Neuronal stem cell (in vitro differentiated cells): Measurements from ENCODE around the gene NEURL4.

Experiments
- DNase-seq: peaks from one replicate; pipeline ENCODE4 v3.0.0-alpha.2; 2013; ENCODE audit warnings: low spot score
- H2AFZ ChIP-seq: one replicate; pipeline ENCODE4 v1.6.1; 2013; ENCODE audit warnings: mild to moderate bottlenecking, low read length, inconsistent platforms
- H2AK5ac ChIP-seq: 2 replicates; pipeline ENCODE4 v1.6.1; 2013; ENCODE audit warnings: low read depth, mild to moderate bottlenecking, inconsistent platforms, low read length, moderate library complexity, mixed read lengths
- H2BK120ac ChIP-seq: 2 replicates; pipeline ENCODE4 v1.6.1; 2013; ENCODE audit warnings: low read depth, mild to moderate bottlenecking, inconsistent platforms, low read length, moderate library complexity, mixed read lengths
- H2BK12ac ChIP-seq: one replicate; pipeline ENCODE4 v1.6.1; 2013; ENCODE audit warnings: low read length, inconsistent platforms
- H2BK15ac ChIP-seq: 2 replicates; pipeline ENCODE4 v1.6.1; 2013; ENCODE audit warnings: mild to moderate bottlenecking, low read length, inconsistent platforms, mixed read lengths
- H2BK5ac ChIP-seq: one replicate; pipeline ENCODE4 v1.6.1; 2013; ENCODE audit warnings: inconsistent platforms, mild to moderate bottlenecking, low read length, moderate library complexity
- H3K14ac ChIP-seq: one replicate; pipeline ENCODE4 v1.6.1; 2013; ENCODE audit warnings: low read length, inconsistent platforms
- H3K18ac ChIP-seq: 2 replicates; pipeline ENCODE4 v1.6.1; 2013; ENCODE audit warnings: low read length, inconsistent platforms
- H3K23ac ChIP-seq: 2 replicates; pipeline ENCODE4 v1.6.1; 2013; ENCODE audit warnings: low read depth, mild to moderate bottlenecking, mixed read lengths, low read length, inconsistent platforms; ENCODE audit not compliant: poor library complexity
- H3K27ac ChIP-seq: replicated peaks from 3 replicates; pipeline ENCODE4 v1.5.1; 2013; ENCODE audit warnings: low read length, inconsistent platforms
- H3K27me3 ChIP-seq, 3 experiments: 2 replicates each; pipeline ENCODE4 v1.6.1; 2013; ENCODE audit warnings: low read length in 3 of 3, mild to moderate bottlenecking in 2 of 3, inconsistent platforms in 1 of 3, low read depth in 1 of 3, mixed read lengths in 1 of 3, moderate library complexity in 1 of 3; ENCODE audit not compliant: control insufficient read depth in 3 of 3, insufficient read depth in 3 of 3
- H3K36me3 ChIP-seq, 2 donors: replicated peaks in 1 of 2; 2 replicates each; pipeline ENCODE4 v1.6.1; 2013; ENCODE audit warnings: low read length in 2 of 2; ENCODE audit not compliant: control insufficient read depth in 2 of 2, insufficient read depth in 2 of 2
- H3K4ac ChIP-seq: 2 replicates; pipeline ENCODE4 v1.6.1; 2013; ENCODE audit warnings: inconsistent platforms, mild to moderate bottlenecking, low read length, moderate library complexity
- H3K4me1 ChIP-seq, 2 donors: 1 replicate in 1 of 2; 2 replicates in 1 of 2; pipeline ENCODE4 v1.6.1; 2013; ENCODE audit warnings: low read length in 2 of 2, low read depth in 1 of 2; ENCODE audit not compliant: control insufficient read depth in 2 of 2, insufficient read depth in 1 of 2
- H3K4me2 ChIP-seq: one replicate; pipeline ENCODE4 v1.6.1; 2013; ENCODE audit warnings: mild to moderate bottlenecking, low read length, inconsistent platforms; ENCODE audit not compliant: insufficient read depth, poor library complexity, severe bottlenecking
- H3K4me3 ChIP-seq, 2 donors: 2 replicates each; pipeline ENCODE4 v1.5.1; 2013; ENCODE audit warnings: low read length in 2 of 2, mild to moderate bottlenecking in 2 of 2, inconsistent platforms in 1 of 2, moderate library complexity in 1 of 2
- H3K79me1 ChIP-seq: one replicate; pipeline ENCODE4 v1.6.1; 2013; ENCODE audit warnings: low read depth, mild to moderate bottlenecking, inconsistent platforms, low read length, moderate library complexity
- H3K9ac ChIP-seq: one replicate; pipeline ENCODE4 v1.6.1; 2013; ENCODE audit warnings: mild to moderate bottlenecking, low read depth, low read length, inconsistent platforms; ENCODE audit not compliant: poor library complexity
- H3K9me3 ChIP-seq, 2 donors: replicated peaks in 1 of 2; 2 replicates each; pipeline versions ENCODE3 to v1.6.1; 2013; ENCODE audit warnings: low read length in 2 of 2, mild to moderate bottlenecking in 2 of 2, inconsistent platforms in 1 of 2, low read depth in 1 of 2, mixed read lengths in 1 of 2, moderate library complexity in 1 of 2; ENCODE audit not compliant: control insufficient read depth in 2 of 2, insufficient read depth in 1 of 2
- H4K8ac ChIP-seq: one replicate; pipeline ENCODE4 v1.6.1; 2013; ENCODE audit warnings: low read depth, mild to moderate bottlenecking, inconsistent platforms, low read length, moderate library complexity
- H4K91ac ChIP-seq: one replicate; pipeline ENCODE4 v1.6.1; 2013; ENCODE audit warnings: low read length, low read depth, mild to moderate bottlenecking, inconsistent platforms; ENCODE audit not compliant: poor library complexity
- WGBS, 2 donors: extraction: QIAGEN DNeasy Blood & Tissue Kit; methylation state at CpG; one replicate each; pipeline ENCODE4 v1.1.7; 2013; ENCODE audit warnings: missing lambda C conversion rate in 2 of 2, mixed read lengths in 1 of 2; ENCODE audit not compliant: insufficient read length in 2 of 2, insufficient replicate concordance in 1 of 2; ENCODE audit errors: extremely low coverage in 2 of 2; 5-methylcytosine and 5-hydroxymethylcytosine counted together

The NEURL4 gene

GRCh38 chr17:7284911-7285310 is 44.2 kb downstream of the NEURL4 start:
- WGBS, 2 donors, result no CpG with 5 or more reads among the region's 16 CpGs
- Histone ChIP-seq H3K4me3 (no peak overlapping the region), H2BK15ac (no peak overlapping the region), H3K23ac (no peak overlapping the region), H2AK5ac (peak overlapping the region; percentile 24), H3K79me1 (peaks cover 3% of the 10 kb centered on the region), H2BK5ac (no peak overlapping the region), H2BK12ac (no peak overlapping the region), H3K4me2 (no peak overlapping the region), H3K9me3 (no peaks in the 10 kb centered on the region), H3K9ac (no peak overlapping the region), H2BK120ac (no peak overlapping the region), H3K4ac (peak overlapping the region; percentile 10), H4K8ac (no peak overlapping the region), H3K36me3 (peaks cover 2 to 7% of the 10 kb centered on the region in 2 donors), H3K18ac (no peak overlapping the region), H3K27me3 (peaks cover 0 to 18% (median 0%) of the 10 kb centered on the region in 3 experiments), H3K27ac (no peak overlapping the region), H4K91ac (no peak overlapping the region), H3K14ac (no peak overlapping the region), H3K4me1 (peaks cover 9 to 16% of the 10 kb centered on the region in 2 donors), H2AFZ (no peak overlapping the region)
- DNase-seq, result no peak

DNA sequence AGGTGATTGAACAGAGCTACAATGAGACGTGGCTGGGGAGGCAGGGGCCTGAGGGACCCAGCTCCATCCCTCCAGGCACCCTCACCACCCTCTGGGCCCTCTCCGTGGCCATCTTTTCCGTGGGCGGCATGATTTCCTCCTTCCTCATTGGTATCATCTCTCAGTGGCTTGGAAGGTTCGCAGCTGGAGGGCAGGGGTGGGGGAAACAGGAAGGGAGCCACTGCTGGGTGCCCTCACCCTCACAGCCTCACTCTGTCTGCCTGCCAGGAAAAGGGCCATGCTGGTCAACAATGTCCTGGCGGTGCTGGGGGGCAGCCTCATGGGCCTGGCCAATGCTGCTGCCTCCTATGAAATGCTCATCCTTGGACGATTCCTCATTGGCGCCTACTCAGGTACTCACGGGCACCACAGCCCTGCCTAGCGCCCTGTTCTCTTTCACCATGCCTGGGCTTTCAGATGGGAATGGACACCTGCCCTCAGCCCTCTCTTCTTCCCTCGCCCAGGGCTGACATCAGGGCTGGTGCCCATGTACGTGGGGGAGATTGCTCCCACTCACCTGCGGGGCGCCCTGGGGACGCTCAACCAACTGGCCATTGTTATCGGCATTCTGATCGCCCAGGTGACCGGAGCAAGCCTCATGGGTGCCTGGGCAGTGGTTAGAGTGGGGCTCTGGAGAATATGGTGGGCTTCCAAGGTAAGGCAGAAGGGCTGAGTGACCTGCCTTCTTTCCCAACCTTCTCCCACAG is 45.5 kb downstream of the NEURL4 start:
- H2AK5ac ChIP-seq, result peak overlapping the region; percentile 87
- H3K27ac ChIP-seq, result no peak overlapping the region
- H3K4me3 ChIP-seq, result no peak overlapping the region
- peaks cover 2 to 7% of the 10 kb centered on the region in 2 donors for H3K36me3 ChIP-seq
- no peaks in the 10 kb centered on the region for H3K9me3 ChIP-seq
- H2BK5ac ChIP-seq, result peak overlapping the region; percentile 10
- H2AFZ ChIP-seq, result no peak overlapping the region
- H4K91ac ChIP-seq, result no peak overlapping the region
- H3K79me1 ChIP-seq, result peaks cover 3% of the 10 kb centered on the region
- peak overlapping the region; percentile 15 for H3K14ac ChIP-seq
- no peak overlapping the region for H2BK120ac ChIP-seq
- peak overlapping the region; percentile 34 for H2BK12ac ChIP-seq
- H3K4ac ChIP-seq, result peak overlapping the region; percentile 8
- H3K23ac ChIP-seq, result peak overlapping the region; percentile 48
- no peak overlapping the region for H3K18ac ChIP-seq
- no peak overlapping the region for H4K8ac ChIP-seq
- H3K9ac ChIP-seq, result peak overlapping the region; percentile 37
- H3K4me2 ChIP-seq, result no peak overlapping the region
- peaks cover 9 to 16% of the 10 kb centered on the region in 2 donors for H3K4me1 ChIP-seq
- no peak for DNase-seq
- H2BK15ac ChIP-seq, result peak overlapping the region; percentile 38
- H3K27me3 ChIP-seq, result peaks cover 0 to 18% (median 5%) of the 10 kb centered on the region in 3 experiments
- no CpG with 5 or more reads among the region's 18 CpGs for WGBS, 2 donors

- WGBS, 2 donors, result no CpG with 5 or more reads among the region's 6 CpGs
- H3K4me3 ChIP-seq, result peak overlapping the region in 1 of 2 donors; percentile 68
These were observed 46.3 kb downstream of the NEURL4 start for GRCh38 chr17:7282752-7283321.

More at GRCh38 chr17:7282752-7283321, 46.3 kb downstream of the NEURL4 start:
- peak overlapping the region; percentile 78 for H3K4ac ChIP-seq
- peak overlapping the region; percentile 34 for H2BK12ac ChIP-seq
- peak overlapping the region; percentile 10 for H3K9ac ChIP-seq
- H3K4me1 ChIP-seq, result peaks cover 9 to 16% of the 10 kb centered on the region in 2 donors
- H3K9me3 ChIP-seq, result no peaks in the 10 kb centered on the region
- H2BK5ac ChIP-seq, result no peak overlapping the region
- no peak overlapping the region for H3K14ac ChIP-seq
- no peak overlapping the region for H2AFZ ChIP-seq
- H2BK15ac ChIP-seq, result no peak overlapping the region
- no peak overlapping the region for H4K91ac ChIP-seq
- H2AK5ac ChIP-seq, result peak overlapping the region; percentile 1
- peaks cover 0 to 18% (median 5%) of the 10 kb centered on the region in 3 experiments for H3K27me3 ChIP-seq
- DNase-seq, result no peak
- H3K27ac ChIP-seq, result no peak overlapping the region
- peaks cover 2 to 7% of the 10 kb centered on the region in 2 donors for H3K36me3 ChIP-seq
- no peak overlapping the region for H3K23ac ChIP-seq
- H3K4me2 ChIP-seq, result peak overlapping the region; percentile 89
- peaks cover 3% of the 10 kb centered on the region for H3K79me1 ChIP-seq
- no peak overlapping the region for H3K18ac ChIP-seq
- no peak overlapping the region for H2BK120ac ChIP-seq
- no peak overlapping the region for H4K8ac ChIP-seq
